Activated CD4-positive, alpha-beta T cell treated with anti-CD3 and anti-CD28 coated beads, Interleukin-2, Interleukin-4, amounts not matched to agents 100 ng/mL and 50 ng/mL, durations not matched to agents 16 hours and 8 hours (primary cell): Measurements from ENCODE around the gene BLM.
"Not testable (repeated sequence)": the region's sequence is repeated elsewhere in the genome, so short reads cannot be mapped to it uniquely, and the experiment has no call there.

ENCODE experiments used
- DNase-seq: peaks from one replicate; pipeline ENCODE4 v3.0.0-alpha.2; 2020; ENCODE audit warnings: low spot score

The BLM gene

DNA sequence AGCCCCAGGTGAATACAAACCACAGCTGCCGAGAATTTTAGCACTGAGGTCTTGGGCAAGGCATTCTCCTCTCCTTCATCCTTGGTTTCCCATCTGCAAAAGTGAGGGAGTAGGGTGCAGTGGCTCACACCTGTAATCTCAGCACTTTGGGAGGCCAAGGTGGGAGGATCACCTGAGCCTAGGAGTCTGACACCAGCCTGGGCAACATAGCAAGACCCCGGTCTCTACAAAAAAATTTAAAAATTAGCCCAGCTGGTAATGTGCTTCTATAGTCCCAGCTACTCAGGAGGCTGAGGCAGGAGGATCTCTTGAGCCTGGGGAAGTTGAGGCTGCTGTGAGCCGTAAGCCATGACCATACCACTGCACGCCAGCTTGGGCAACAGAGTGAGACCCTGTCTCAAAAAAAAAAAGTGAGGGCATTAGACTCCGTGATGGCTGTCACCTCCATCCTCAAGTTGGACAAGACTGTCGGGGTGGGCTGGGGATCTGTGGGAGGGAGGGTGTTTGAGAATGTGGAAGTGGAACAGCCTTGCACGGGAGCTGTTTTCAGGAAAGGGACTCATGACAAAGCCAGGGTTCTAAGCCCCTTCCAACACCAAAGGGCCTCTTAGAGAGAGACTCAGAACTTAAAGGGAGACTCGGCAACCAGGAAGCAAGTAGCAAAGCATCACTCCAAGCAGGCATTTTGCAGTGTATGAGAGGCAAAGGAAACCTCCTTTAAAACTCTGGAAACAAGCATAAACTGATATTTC lies 105.2 kb downstream of the BLM start:
- no peak for DNase-seq

DNA sequence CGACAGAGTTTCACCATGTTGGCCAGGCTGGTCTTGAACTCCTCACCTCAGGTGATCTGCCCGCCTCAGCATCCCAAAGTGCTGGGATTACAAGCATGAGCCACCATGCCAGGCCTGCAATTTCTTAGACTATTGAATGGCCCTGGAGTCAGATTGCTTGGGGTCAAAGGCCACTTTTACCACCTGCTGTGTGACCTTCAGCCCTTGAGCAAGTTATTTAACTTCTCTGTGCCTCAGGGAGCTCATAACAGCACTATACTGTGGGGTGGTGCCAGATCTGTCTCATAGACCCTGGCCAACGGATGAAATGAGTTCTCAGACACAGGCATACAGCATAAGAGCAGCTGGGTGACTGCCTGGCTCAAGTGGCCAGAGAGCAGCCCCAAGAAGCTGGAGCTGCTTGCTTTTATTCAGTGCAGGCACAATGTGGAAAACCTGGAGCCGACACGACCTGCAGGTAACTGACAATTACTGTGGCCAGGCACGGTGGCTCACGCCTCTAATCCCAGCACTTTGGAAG lies 106.4 kb downstream of the BLM start:
- no peak for DNase-seq

DNA sequence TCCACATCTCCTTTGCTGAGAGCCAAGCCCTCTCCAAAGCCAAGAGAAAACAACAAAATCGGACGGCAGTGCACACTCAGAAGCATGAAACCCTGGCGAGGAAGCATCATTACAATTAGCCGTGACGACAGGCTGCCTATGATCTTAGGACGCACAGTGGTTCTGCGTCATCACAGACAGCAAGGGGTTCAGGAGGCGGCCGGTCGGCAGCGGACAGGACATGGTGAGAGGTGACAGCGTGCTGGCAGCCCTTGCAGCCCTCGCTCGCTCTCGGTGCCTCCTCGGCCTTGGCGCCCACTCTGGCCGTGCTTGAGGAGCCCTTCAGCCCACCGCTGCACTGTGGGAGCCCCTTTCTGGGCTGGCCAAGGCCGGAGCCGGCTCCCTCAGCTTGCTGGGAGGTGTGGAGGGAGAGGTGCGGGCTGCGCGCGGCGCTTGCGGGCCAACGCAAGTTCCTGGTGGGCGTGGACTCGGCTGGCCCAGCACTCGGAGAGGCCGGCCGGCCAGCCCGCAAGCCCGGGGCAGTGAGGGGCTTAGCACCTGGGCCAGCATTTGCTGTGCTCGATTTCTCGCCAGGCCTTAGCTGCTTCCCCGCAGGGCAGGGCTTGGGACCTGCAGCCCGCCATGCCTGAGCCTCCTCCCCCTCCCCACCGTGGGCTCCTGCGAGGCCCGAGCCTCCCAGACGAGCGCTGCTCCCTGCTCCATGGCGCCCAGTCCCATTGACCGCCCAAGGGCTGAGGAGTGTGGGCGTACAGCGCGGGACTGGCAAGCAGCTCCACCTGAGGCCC lies 108.2 kb downstream of the BLM start:
- not testable (repeated sequence) for DNase-seq

DNA sequence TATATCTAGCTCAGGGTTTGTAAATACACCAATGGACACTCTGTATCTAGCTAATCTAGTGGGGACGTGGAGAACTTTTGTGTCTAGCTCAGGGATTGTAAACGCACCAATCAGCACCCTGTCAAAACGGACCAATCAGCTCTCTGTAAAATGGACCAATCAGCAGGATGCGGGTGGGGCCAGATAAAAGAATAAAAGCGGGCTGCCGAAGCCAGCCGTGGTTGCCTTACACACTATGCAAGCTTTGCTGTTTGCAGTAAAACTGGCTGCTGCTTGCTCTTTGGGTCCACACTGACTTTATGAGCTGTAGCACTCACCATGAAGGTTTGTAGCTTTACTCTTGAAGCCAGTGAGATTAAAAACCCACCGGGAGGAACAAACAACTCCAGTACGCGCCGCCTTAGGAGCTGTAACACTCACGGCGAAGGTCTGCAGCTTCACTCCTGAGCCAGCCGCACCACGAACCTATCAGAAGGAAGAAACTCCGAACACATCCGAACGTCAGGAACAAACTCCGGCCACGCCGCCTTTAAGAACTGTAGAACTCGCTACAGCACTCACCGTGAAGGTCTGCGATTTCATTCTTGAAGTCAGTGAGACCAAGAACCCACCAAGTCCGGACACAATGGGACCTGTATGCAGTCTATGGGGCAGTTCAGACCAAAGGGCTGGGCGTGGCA lies 109.2 kb downstream of the BLM start:
- DNase-seq: not testable (repeated sequence)

DNA sequence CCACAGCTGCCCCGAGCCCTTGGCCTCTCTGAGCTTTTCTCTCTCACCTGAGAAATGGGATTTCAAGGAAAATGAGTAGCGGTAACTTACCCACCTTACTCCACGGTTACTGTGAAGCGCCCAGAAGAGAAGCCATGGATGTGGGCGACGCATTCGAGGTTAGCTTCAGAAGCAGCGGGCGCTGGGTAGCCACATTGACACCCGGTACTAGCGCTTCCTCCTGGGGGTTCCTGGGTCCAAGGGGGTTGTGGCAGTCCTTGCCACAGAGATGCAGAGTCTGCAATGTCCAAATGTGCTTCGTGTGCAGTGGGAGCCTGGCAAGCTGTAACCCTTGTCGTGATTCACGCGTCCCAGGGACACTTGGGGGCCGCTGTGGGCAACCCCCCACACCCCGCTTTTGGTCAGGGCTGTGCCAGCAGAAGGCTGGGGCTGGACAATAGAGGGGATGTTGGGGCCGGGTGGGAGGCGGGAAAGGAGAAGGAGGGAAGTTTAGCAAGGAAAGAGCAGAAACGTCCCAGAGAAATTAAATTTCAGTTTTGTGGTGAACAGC lies 109.8 kb downstream of the BLM start:
- DNase-seq: no peak

DNA sequence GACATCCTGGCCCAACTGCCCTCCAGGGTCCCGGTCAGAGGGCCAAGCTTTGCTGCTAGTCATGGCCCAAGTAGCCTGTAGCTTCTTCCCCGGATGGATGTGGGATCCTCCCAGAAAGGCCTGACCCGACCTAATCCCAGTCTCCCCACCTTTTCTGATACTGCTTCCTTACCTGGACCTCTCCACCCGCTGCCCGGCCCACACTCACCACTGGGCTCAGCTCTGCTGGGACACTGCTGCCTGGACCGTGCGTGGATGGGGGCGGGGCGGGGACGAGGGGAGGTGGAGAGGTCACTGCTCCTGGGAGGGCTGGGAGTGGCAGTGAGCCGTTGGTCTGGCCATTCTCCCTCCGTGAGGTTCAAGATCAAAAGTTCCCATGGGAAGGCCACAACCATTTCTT lies 111.0 kb downstream of the BLM start:
- no peak for DNase-seq

DNA sequence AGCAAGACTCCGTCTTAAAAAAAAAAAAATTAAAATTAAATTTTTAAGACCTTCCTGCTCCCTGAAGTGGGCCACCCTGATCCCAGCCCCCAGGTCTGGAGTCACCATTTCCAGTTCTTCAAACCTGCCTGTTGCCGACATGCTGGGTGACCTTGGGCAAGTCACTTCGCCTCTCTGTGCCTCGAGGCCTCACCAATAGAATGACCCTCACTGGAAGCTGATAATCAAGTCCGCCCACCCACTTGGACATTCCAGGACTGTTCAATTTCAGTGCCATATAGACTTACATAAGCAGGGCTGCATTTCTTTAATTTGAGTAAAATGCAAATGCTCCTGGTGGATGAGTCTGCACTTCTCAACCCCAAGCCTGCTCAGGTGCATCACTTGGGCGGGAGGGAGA lies 112.0 kb downstream of the BLM start:
- no peak for DNase-seq

DNA sequence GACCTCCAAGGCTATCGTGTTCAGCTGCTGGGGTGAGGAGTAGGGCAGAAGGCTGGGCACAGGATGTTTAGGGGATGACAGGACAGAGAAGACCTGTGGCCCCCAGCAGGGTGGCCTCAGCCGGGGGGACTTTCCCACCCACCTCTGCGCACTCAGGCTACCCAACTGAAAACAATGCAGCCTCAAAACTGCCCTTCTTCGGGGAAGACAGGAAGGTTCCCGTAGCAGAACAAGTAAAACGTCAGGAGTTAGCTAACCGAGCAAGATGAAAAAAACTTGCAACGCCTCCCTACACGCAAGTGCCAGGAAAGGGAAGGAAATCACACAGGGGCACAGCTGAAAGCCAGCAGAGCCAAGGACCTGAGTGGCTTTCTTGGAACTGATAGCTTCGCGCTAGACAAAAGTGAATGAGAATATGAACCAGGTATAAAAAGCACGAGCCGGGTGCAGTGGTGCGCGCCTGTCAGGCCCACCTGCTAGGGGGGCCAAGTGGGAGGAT lies 112.8 kb downstream of the BLM start:
- DNase-seq: peak; percentile 93

DNA sequence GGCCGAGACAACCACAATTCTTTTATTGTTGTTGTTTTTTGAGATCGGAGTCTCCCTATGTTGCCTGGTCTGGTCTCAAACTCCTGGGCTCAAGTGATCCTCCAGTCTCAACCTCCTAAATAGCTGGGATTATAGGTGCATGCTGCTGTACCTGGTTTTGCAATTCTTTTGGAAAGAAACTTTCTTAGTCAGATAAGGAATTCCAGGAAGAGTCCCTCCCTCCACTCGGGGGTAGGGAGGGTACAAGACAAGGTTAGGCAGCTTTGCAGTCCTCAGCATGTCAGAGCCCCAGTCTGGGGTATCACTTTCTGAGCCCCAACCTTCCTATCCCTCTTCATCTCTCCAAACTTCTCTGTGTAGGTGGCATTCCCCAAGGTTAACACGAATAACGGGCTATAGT lies 117.5 kb downstream of the BLM start:
- DNase-seq: no peak

DNA sequence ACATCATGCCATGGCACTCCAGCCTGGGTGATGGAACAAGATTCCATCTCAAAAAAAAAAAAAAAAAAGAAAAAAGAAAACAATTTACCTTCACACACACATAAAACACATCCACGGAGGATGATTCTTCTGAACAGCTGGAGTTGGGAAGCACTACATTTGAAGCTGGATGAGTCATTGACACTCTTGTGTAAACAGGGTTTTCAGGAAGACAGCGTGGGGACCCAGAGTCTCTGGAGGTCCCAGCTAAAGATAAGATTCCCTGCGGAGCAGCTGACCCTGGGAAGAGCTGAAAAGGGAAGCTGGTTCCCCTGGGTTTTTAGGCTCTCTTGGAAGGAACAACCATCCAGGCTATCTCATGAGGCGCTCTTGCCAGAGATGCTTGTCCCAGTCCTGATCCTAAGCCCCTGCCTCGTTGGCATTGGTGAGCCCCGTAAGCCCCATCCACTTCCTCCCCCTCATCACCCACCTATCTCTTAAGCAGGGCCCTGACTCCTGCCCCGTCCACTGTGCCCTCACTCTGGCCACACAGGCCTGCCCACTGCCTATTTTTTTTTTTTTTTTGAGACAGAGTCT lies 119.2 kb downstream of the BLM start:
- DNase-seq: no peak

DNA sequence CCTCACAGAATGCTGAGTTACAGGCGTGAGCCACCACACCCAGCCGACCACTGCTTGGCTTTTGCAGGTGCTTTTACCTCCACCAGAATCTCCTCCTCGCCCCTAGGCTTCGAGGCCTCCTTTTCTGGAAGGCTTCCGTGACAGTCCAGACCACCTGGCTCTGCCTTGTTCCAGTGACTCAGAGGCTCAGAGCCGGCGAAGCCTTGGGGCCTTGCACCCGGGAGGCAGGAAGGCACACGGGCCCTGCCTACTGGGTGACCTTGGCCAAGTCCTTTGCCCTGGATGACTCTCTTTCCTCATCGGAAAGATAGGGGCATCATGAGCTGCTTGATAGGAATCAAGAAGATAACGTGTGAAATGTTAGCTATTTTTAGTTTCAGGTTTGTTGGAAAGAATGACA lies 119.9 kb downstream of the BLM start:
- peak; percentile 71 for DNase-seq

DNA sequence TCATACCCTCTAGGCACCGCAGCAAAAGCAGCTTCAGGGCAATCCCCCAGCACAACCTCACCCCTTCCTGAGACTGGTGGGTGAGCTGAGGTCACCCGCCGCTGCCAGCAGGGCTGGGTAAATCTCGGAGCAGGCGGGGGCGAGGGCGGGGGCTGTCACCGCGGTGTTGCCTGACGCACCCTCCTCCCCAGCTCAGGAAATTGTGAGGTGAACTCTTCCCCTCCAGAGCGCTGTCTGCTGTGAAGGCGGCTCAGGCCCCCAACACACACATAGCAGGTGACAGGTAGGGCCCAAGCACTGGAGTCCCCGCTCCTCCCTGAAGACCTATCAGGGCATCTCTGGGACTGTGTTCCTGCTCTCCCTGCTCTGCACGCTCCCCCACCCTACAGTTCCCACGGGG lies 121.0 kb downstream of the BLM start:
- peak; percentile 89 for DNase-seq

DNA sequence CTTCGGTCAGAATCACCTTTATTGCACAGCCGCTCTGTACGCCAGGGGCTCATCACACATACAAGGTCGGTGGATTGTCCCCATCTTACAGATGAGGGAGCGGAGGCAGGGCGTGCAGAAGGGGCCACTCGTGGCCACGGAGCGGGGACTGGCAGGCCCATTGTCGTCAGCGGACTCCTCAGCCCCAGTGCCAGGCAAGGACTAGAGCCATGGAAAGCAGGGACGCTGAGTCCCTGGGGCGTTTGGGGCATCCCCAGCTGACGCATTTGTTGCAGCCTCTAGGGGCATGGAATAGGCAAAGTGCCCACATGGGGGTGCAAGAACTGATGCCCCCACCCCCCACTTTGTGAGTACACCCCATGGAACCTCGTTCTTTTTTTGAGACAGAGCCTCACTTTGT lies 121.4 kb downstream of the BLM start:
- no peak for DNase-seq

DNA sequence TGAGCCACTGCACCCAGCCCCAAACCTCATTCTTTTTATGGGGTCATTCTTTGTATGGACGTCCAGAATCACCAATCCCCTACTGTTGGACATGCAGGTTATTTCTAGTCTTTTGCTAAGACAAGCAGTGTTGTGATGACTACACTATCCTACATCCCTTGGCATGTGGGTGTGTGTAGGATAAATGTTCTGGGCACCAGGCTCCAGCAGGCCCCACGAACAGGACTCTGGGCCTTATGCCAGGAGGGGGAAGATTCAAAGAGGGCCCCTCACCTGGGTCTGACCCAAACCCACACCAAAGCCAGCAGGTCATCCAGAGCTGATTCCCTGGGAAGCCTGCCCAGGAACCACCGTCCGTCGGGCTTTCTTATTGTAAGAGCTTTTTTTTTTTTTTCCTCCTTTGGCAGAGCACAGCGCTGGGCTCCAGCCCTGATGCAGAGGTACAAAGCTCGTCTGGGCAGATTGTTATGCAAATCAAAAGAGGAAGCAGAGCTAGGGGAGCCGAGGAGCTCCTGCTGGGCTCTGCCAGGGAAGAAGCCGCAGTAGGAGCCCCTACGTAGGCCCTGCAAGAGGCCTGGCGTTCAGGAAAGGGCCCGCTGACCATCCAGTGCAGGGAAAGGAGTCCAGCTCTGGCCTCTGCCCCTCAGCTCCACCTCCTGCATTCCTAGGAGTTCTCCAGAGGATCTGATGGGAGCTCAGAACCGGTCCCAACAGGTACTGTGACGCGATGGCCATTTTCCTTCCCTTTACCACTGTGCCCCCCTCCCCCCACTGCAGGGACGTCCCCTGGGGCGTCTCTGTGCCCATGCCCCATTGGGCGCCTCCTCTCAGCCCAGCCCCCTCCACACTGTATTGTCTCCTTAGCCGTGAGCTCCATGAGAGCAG lies 122.3 kb downstream of the BLM start:
- no peak for DNase-seq

DNA sequence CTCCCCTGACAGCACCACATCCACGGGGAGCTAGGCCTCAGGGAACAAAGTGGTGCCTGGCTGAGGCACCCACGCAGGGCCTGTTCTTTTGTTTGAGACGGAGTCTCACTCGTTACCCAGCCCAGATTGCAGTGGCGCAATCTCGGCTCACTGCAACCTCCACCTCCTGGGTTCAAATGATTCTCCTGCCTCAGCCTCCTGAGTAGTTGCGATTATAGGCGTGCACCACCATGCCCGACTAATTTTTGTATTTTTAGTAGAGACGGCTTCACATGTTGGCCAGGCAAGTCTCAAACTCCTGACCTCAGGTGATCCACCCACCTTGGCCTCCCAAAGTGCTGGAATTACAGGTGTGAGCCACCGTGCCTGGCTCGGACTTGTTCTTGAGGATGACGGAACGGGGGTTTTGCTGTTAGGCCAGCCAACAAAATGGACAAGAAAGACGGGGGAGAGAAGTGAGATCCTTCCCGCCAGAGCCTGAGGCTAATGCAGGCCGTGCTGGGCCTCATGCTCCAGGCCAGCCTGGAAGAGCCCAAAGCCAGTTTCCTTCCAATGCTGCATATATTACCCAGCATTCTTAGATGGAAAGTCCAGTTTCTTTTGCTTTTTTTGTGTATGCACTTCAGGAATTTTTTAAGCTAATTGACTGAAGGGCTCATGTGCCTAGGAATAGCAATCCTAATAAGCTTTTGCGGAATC lies 123.2 kb downstream of the BLM start:
- no peak for DNase-seq

DNA sequence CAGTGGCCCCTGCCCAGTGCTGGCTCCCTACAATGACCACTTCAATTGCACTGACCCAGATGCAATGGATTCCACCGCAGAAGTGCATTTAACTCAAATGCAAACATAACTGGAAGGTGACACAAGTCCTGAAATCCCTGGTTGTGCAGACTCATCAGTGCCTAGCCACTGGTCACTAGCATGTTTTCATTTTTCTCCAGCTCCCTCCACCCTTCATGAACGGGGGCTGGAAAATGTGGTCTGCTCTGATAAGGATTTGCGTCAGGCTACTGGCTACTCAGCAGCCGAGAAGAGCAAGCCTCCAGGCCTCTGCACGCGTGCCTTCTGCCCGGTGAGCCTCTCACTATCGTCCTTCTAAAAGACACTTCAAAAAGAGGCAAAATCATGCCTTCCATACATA lies 123.8 kb downstream of the BLM start:
- no peak for DNase-seq

DNA sequence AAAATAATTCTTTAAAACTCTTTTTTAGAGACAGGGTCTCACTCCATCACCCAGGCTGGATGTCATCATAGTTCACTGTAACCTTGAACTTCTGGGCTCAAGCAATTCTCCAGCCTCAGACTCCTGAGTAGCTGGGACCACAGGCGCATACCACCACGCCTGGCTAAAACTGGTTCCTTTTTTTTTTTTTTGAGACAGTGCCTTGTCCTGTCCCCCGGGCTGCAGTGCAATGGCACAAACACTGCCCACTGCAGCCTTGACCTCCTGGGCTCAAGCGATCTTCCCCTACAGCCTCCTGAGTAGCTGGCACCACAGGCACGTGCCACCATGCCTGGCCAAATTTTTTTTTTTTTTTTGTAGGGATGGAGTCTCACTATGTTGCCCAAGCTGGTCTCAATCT lies 127.5 kb downstream of the BLM start:
- no peak for DNase-seq

DNA sequence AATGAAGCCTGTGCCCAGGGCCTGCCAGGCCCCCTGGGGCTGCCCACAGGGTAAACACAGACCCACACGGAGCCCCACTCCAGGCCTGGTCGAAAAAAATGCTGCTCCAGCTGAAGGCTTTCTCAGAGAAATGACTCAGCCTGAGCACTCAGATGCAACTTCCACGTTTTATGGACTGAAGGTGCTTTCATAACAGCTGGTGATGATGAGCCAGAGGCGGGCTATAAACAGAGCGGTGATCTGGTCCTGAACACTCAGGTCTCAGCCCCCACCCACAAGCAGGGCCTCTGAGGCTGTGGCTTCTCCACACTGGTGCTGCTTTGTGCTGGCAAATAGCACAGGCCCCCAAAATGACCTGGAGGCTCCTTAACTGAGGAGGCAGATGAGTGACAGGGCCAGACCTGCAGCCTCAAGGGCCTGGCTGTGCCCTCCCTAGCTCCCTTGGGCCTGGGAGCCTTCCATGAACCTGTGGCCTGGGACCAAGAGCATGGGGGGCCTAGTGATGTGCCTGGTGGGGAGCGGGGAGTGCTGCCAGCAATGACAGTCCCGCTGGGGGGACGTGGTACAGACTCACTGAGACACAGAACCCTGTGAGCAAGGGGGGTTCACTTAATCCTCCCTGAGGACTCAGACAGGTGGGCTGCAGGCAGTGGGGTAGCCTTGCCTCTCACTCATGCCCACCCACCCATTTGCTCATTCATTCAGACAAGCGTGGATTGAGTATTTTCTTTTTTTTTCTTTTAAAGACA lies 128.2 kb downstream of the BLM start:
- DNase-seq: peak; percentile 82

DNA sequence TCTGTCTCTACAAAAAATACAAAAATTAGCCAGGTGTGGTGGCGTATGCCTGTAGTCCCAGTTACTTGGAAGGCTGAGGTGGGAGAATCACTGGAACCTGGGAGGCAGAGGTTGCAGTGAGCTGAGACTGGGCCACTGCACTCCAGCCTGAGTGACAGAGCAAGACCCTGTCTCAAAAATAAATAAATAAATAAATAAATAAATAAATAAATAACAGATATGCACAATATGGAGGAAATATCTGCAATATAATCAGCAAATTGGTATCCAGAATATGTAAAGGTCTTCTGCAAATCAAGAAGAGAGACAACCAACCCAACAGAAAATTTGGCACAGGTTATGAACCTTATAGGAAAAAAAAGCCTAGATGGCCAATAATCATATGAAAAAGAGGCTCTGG lies 132.3 kb downstream of the BLM start:
- not testable (repeated sequence) for DNase-seq

DNA sequence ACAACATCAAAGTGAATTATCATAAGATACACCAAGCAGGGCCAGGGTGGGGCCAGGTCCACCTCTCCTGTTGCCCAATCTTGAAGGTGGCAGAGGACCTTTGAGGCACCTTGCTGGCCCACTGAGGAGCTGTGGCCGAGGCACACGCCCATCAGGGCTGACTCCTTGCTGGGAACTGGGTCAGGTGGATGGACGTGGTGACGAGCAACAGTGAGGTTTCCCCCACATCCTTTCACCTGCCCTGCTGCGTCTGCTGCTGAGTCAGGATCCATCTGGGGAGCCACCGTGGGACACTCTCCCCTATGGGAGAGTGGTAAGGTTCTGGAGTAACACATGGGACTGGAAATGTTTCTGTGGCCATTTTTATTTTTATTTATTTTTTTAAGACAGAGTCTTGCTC lies 134.0 kb downstream of the BLM start:
- DNase-seq: peak; percentile 60
